Sciatic nerve (tissue), 2 donors: Measurements from ENCODE around the gene STX8. TPM values are rescaled to one million over a fixed set of nuclear protein-coding genes. Genes with fewer than 3 reads are reported as not detected.
"Not testable (repeated sequence)": the region's sequence is repeated elsewhere in the genome, so short reads cannot be mapped to it uniquely, and the experiment has no call there.

Experiments
- ATAC-seq: fragments of 200-7000 bp; cut with Tn5 transposase; one replicate; pipeline ENCODE4 v1.9.1; 2020; ENCODE audit warnings: mild to moderate bottlenecking, moderate library complexity
- DNase-seq: peaks from one replicate; pipeline ENCODE4 v3.0.0-alpha.2; 2020; ENCODE audit warnings: low spot score
- intact Hi-C: fragments of 100-400 bp; cut with DNase I; formaldehyde crosslinking; loops from one replicate; pipeline ENCODE4 v1.14.2; 2022
- total RNA-seq: library from RNA; stranded (reverse); fragmentation: NEBNext Ultra II Directional; extraction: Animal tissue kit (Norgen Biotek cat#: 25700); gene quantifications from one replicate; pipeline ENCODE4 v1.2.1, GENCODE V29; 2021
- donor health status: DM: no; HTN: no; CAD: no.
- donor health status: DM: no; HTN: no; CAD: no.

The STX8 gene
- total RNA-seq, 1 donor from 2014 or later, result 67.0 TPM

GRCh38 chr17:9419932-9420453, 155.6 kb downstream of the STX8 start:
- ATAC-seq, result no peak
- intact Hi-C loops, result loop anchor here (5.0 kb wide), 1 partner anchor 47 kb away; no protein-coding TSS in a partner anchor
- DNase-seq, result no peak

- ATAC-seq (no peak), DNase-seq (no peak)
- intact Hi-C loops, result no loop called here
Measured at GRCh38 chr17:9414471-9414870, 161.1 kb downstream of the STX8 start.

GRCh38 chr17:9410737-9411136, 164.9 kb downstream of the STX8 start:
- DNase-seq (no peak), ATAC-seq (no peak)
- intact Hi-C loops, result no loop called here

- intact Hi-C loops, result no loop called here
- no peak for DNase-seq
- no peak for ATAC-seq
Measured at GRCh38 chr17:9410301-9410700, 165.3 kb downstream of the STX8 start.

- ATAC-seq (no peak), DNase-seq (no peak)
- intact Hi-C loops, result no loop called here
Measured at GRCh38 chr17:9409878-9410277, 165.7 kb downstream of the STX8 start.

GRCh38 chr17:9408868-9409829, 166.5 kb downstream of the STX8 start:
- ATAC-seq (peak; percentile 44), DNase-seq (no peak)
- intact Hi-C loops, result no loop called here

- DNase-seq, result no peak
Measured at GRCh38 chr17:9408381-9408780, 167.2 kb downstream of the STX8 start.

GRCh38 chr17:9406046-9406606, 169.5 kb downstream of the STX8 start:
- intact Hi-C loops, result no loop called here
- ATAC-seq, result no peak

More at GRCh38 chr17:9408381-9408780, 167.2 kb downstream of the STX8 start:
- intact Hi-C loops, result no loop called here
- ATAC-seq, result no peak

GRCh38 chr17:9403257-9403656, 172.4 kb downstream of the STX8 start:
- DNase-seq (no peak), ATAC-seq (no peak)
- intact Hi-C loops, result no loop called here

More at GRCh38 chr17:9406046-9406606, 169.5 kb downstream of the STX8 start:
- no peak for DNase-seq

- DNase-seq, result no peak
- ATAC-seq, result no peak
- intact Hi-C loops, result no loop called here
Measured at GRCh38 chr17:9402590-9403199, 172.9 kb downstream of the STX8 start.

GRCh38 chr17:9401434-9401833, 174.2 kb downstream of the STX8 start:
- intact Hi-C loops, result no loop called here
- DNase-seq (no peak), ATAC-seq (no peak)

- intact Hi-C loops, result no loop called here
- ATAC-seq (no peak), DNase-seq (no peak)
Measured at GRCh38 chr17:9389111-9389527, 186.5 kb downstream of the STX8 start.

GRCh38 chr17:9386401-9386800, 189.2 kb downstream of the STX8 start:
- ATAC-seq (peak; percentile 86), DNase-seq (no peak)
- intact Hi-C loops, result no loop called here

- ATAC-seq, result no peak
- intact Hi-C loops, result no loop called here
- DNase-seq, result no peak
Measured at GRCh38 chr17:9383826-9384225, 191.8 kb downstream of the STX8 start.

GRCh38 chr17:9382626-9383025, 193.0 kb downstream of the STX8 start:
- no peak for ATAC-seq
- intact Hi-C loops, result no loop called here
- no peak for DNase-seq

GRCh38 chr17:9381068-9381467, 194.6 kb downstream of the STX8 start:
- ATAC-seq (no peak), DNase-seq (no peak)
- intact Hi-C loops, result no loop called here

- intact Hi-C loops, result no loop called here
- DNase-seq, result no peak
- ATAC-seq, result no peak
Measured at GRCh38 chr17:9380361-9380760, 195.3 kb downstream of the STX8 start.

- ATAC-seq, intact Hi-C loops, DNase-seq: not testable (repeated sequence)
Measured at GRCh38 chr17:9376177-9376576, 199.4 kb downstream of the STX8 start.

- intact Hi-C loops, result no loop called here
- no peak for DNase-seq
- no peak for ATAC-seq
Measured at GRCh38 chr17:9371019-9371418, 204.6 kb downstream of the STX8 start.

- ATAC-seq, result no peak
- no peak for DNase-seq
- intact Hi-C loops, result no loop called here
Measured at GRCh38 chr17:9370467-9370866, 205.2 kb downstream of the STX8 start.
